HEK293 (cell line): ENCODE data around the gene STRADA.

Experiments used
- CTCF ChIP-seq: fragments of 450-650 bp; formaldehyde crosslinking; IDR thresholded peaks from 2 replicates; pipeline ENCODE4 v1.5.1; 2016; ENCODE audit warnings: missing biosample characterization, missing genetic modification characterization
- INSM2 ChIP-seq: fragments of 450-650 bp; formaldehyde crosslinking; IDR thresholded peaks from 2 replicates; pipeline ENCODE4 v1.5.1; 2016; ENCODE audit warnings: missing biosample characterization, missing genetic modification characterization
- MEIS1 ChIP-seq: sonication (generic); formaldehyde crosslinking; IDR thresholded peaks from 2 replicates; pipeline ENCODE4 v1.8.1; 2022; ENCODE audit warnings: missing genetic modification reagents, mild to moderate bottlenecking, borderline replicate concordance
- ZNF416 ChIP-seq: fragments of 450-650 bp; formaldehyde crosslinking; IDR thresholded peaks from 2 replicates; pipeline ENCODE4 v1.5.1; 2016; ENCODE audit warnings: missing biosample characterization, missing genetic modification characterization
- ZNF423 ChIP-seq: fragments of 450-650 bp; formaldehyde crosslinking; IDR thresholded peaks from 2 replicates; pipeline ENCODE4 v1.5.1; 2016; ENCODE audit warnings: missing biosample characterization, missing genetic modification characterization
- ZNF677 ChIP-seq: fragments of 450-650 bp; IDR thresholded peaks from 2 replicates; pipeline ENCODE4 v1.5.0; 2018; ENCODE audit warnings: missing biosample characterization, mild to moderate bottlenecking, missing genetic modification characterization, moderate library complexity
- ZSCAN30 ChIP-seq: fragments of 450-650 bp; IDR thresholded peaks from 2 replicates; pipeline ENCODE4 v1.5.1; 2018; ENCODE audit warnings: missing biosample characterization, mild to moderate bottlenecking, missing genetic modification characterization, moderate library complexity

DNA sequence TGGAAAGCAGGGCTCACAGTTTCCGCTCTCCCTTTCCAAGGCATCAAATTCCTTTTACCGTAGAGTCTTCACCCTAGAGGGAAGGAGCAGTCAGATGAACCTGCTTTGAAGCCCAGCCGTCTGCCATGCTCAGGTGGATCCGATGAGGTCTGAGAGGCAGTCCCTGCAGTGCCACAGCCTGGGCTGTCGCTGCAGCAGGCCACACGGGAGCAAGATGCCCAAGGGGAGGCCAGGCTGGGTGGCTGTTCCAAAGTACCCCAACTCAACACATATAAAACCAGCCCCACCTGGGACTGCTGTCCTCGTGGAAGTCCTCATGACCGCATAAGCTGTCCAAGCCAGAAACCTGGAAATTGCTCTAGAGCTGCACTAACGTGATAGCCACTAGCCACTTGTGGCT, 36.8 kb downstream of the STRADA start:
- TF ChIP-seq CTCF (no peak), ZNF677 (tag by site-specific recombination) (no peak), INSM2 (tag by site-specific recombination) (no peak), ZSCAN30 (tag by site-specific recombination) (no peak), ZNF416 (no peak), ZNF423 (tag by site-specific recombination) (no peak), MEIS1 (CRISPR knock-in tag) (no peak)
